ENCODE data around the gene FBXL22. TPM values are rescaled to one million over a fixed set of nuclear protein-coding genes. Genes with fewer than 3 reads are reported as not detected.
"Not testable (repeated sequence)": the region's sequence is repeated elsewhere in the genome, so short reads cannot be mapped to it uniquely, and the experiment has no call there.

The FBXL22 gene
- total and polyA plus RNA-seq, 2 of the 8 experiments (the other 6 are each of a cell fraction or from before 2014, with no cell fraction given): 0.09 to 0.47 TPM

GRCh38 chr15:63620760-63621159 lies 23.6 kb downstream of the FBXL22 start:
- H2BK20ac ChIP-seq (ENCODE audit: low read length); H2BK12ac ChIP-seq (ENCODE audit: low read depth, low read length); H4K20me1 ChIP-seq (replicated peaks in 1 of 2; ENCODE audit: control insufficient read depth in 1 of 2, insufficient read depth in 2 of 2, low read length in 2 of 2); H3K23ac ChIP-seq (ENCODE audit: insufficient read length); POLR2A ChIA-PET (ENCODE audit: partially characterized antibody); H3K18ac ChIP-seq (ENCODE audit: extremely low read depth, low read length); H3K4ac ChIP-seq (replicated peaks; ENCODE audit: insufficient read length, low read depth, low read length); H4K5ac ChIP-seq (ENCODE audit: insufficient read length, low read depth, low read length); H3K4me3 ChIP-seq (ENCODE audit: extremely low read depth in 1 of 4, insufficient read depth in 2 of 4, low read depth in 3 of 4, low read length in 4 of 4); H3K27me3 ChIP-seq (replicated peaks in 1 of 4; ENCODE audit: control insufficient read depth in 3 of 4, extremely low read depth in 1 of 4, insufficient read depth in 3 of 4, low read length in 3 of 4); H4K91ac ChIP-seq (replicated peaks; ENCODE audit: insufficient read length, low read length); H3K23me2 ChIP-seq (ENCODE audit: low read depth, low read length); H3K79me1 ChIP-seq (ENCODE audit: low read depth, low read length); DNase-seq (ENCODE audit: low read depth in 1 of 2, low spot score in 2 of 2); H2BK5ac ChIP-seq (ENCODE audit: low read depth, low read length); CTCF ChIA-PET (ENCODE audit: partially characterized antibody); FAIRE-seq; H2BK15ac ChIP-seq (ENCODE audit: low read length); H4K8ac ChIP-seq (ENCODE audit: extremely low read depth, insufficient read depth, low read length); H3K9me3 ChIP-seq (ENCODE audit: insufficient read depth in 2 of 2, low read depth in 1 of 2, low read length in 1 of 2); H3K4me2 ChIP-seq (ENCODE audit: insufficient read depth in 1 of 2, low read depth in 2 of 2, low read length in 2 of 2); H2BK120ac ChIP-seq (replicated peaks; ENCODE audit: low read depth, low read length); H3K56ac ChIP-seq (replicated peaks; ENCODE audit: insufficient read length, low read depth, low read length); H3K9ac ChIP-seq (replicated peaks in 1 of 4; ENCODE audit: extremely low read depth in 1 of 4, low read depth in 3 of 4, low read length in 3 of 4); H3K79me2 ChIP-seq (ENCODE audit: control insufficient read depth in 1 of 2, insufficient read depth in 2 of 2, low read length in 2 of 2); H2AFZ ChIP-seq (ENCODE audit: low read length); H3K4me1 ChIP-seq (replicated peaks in 1 of 4; ENCODE audit: control insufficient read depth in 3 of 4, insufficient read depth in 4 of 4, low read length in 3 of 4); H3K14ac ChIP-seq (ENCODE audit: insufficient read length); H3K27ac ChIP-seq (ENCODE audit: low read depth, low read length); H2AK5ac ChIP-seq (ENCODE audit: low read depth, low read length): not testable (repeated sequence)
- peaks cover 0 to 27% (median 2%) of the 10 kb centered on the region in 4 experiments; a peak in 4 of 8 replicates for H3K36me3 ChIP-seq (ENCODE audit: control insufficient read depth in 2 of 4, insufficient read depth in 4 of 4, low read length in 3 of 4)
- no CpG with 5 or more reads among the region's 2 CpGs for WGBS, 2 experiments (ENCODE audit: extremely low coverage in 1 of 2, insufficient coverage in 1 of 2, insufficient read length in 1 of 2, insufficient replicate concordance in 2 of 2, low coverage in 1 of 2, low lambda C conversion rate in 2 of 2, missing lambda C conversion rate in 1 of 2)

Measured in H1 (cell line).